Fibroblast of lung (primary cell): ENCODE measurements around the gene BGLAP. TPM values are rescaled to one million over a fixed set of nuclear protein-coding genes. Genes with fewer than 3 reads are reported as not detected.

Source experiments
- DNase-seq, 2 donors: peaks; one replicate each; pipeline versions ENCODE4 v3.0.0 to v3.0.0-alpha.2; 2010; ENCODE audit warnings: low read depth in 2 of 2
- H2AFZ ChIP-seq: 2 replicates; pipeline ENCODE4 v1.5.1; 2012; ENCODE audit warnings: low read length, control low read depth, inconsistent platforms
- H3K27ac ChIP-seq: 2 replicates; pipeline ENCODE4 v1.5.1; 2011; ENCODE audit warnings: low read length, control low read depth; ENCODE audit not compliant: insufficient read depth
- H3K27me3 ChIP-seq: 2 replicates; pipeline ENCODE4 v1.5.1; 2011; ENCODE audit warnings: mild to moderate bottlenecking, low read length; ENCODE audit not compliant: control insufficient read depth, insufficient read depth
- H3K36me3 ChIP-seq: 2 replicates; pipeline ENCODE4 v1.5.1; 2011; ENCODE audit warnings: low read length; ENCODE audit not compliant: control insufficient read depth, insufficient read depth
- H3K4me1 ChIP-seq: 2 replicates; pipeline ENCODE4 v1.5.1; 2011; ENCODE audit warnings: low read length; ENCODE audit not compliant: control insufficient read depth, insufficient read depth; ENCODE audit errors: extremely low read depth
- H3K4me2 ChIP-seq: 2 replicates; pipeline ENCODE4 v1.5.1; 2011; ENCODE audit warnings: low read length, control low read depth; ENCODE audit not compliant: insufficient read depth; ENCODE audit errors: extremely low read depth
- H3K4me3 ChIP-seq, 4 experiments: fragments of 200-600 bp in 1 of 4; sonication (generic) in 1 of 4; replicated peaks in 1 of 4; 2 replicates each; pipeline ENCODE4 v1.5.1; 2011 to 2016; ENCODE audit warnings: low read length in 4 of 4, low read depth in 3 of 4, mild to moderate bottlenecking in 3 of 4, control low read depth in 2 of 4, inconsistent platforms in 1 of 4, mixed read lengths in 1 of 4; ENCODE audit not compliant: insufficient read depth in 1 of 4; ENCODE audit errors: control extremely low read depth in 1 of 4
- H3K79me2 ChIP-seq: 2 replicates; pipeline ENCODE4 v1.5.1; 2012; ENCODE audit warnings: mild to moderate bottlenecking, low read length, inconsistent platforms; ENCODE audit not compliant: control insufficient read depth, insufficient read depth
- H3K9ac ChIP-seq: 2 replicates; pipeline ENCODE4 v1.5.1; 2011; ENCODE audit warnings: mild to moderate bottlenecking, low read length, control low read depth; ENCODE audit not compliant: insufficient read depth
- H3K9me3 ChIP-seq: 2 replicates; pipeline ENCODE4 v1.5.1; 2012; ENCODE audit warnings: low read depth, low read length; ENCODE audit not compliant: control insufficient read depth, insufficient read depth
- H4K20me1 ChIP-seq: 2 replicates; pipeline ENCODE4 v1.5.1; 2011; ENCODE audit warnings: low read length; ENCODE audit not compliant: control insufficient read depth, insufficient read depth; ENCODE audit errors: extremely low read depth
- CTCF ChIP-seq, 2 donors: IDR thresholded peaks in 1 of 2; conservative IDR thresholded peaks in 1 of 2; 1 replicate in 1 of 2; 2 replicates in 1 of 2; pipeline ENCODE4 v1.5.1; 2011 to 2012; ENCODE audit warnings: low read length in 2 of 2, control low read depth in 1 of 2, inconsistent platforms in 1 of 2, low read depth in 1 of 2, mild to moderate bottlenecking in 1 of 2
- EZH2 ChIP-seq: IDR thresholded peaks from 2 replicates; pipeline ENCODE4 v1.5.1; 2012; ENCODE audit warnings: low read length, control low read depth, mild to moderate bottlenecking; ENCODE audit errors: missing control alignments
- polyA plus RNA-seq, 2 donors: library from polyadenylated mRNA; depleted of rRNA in 1 of 2; stranded (reverse) in 1 of 2; unstranded in 1 of 2; fragments of >200 nt; gene quantifications; 2 replicates each; pipeline ENCODE4 v1.2.1, GENCODE V29; 2011 to 2012; ENCODE audit warnings: missing spikeins in 1 of 2
- total RNA-seq: library from RNA; depleted of rRNA; stranded (reverse); fragments of >200 nt; gene quantifications from 2 replicates; pipeline ENCODE4 v1.2.1, GENCODE V29; 2014

BGLAP gene
- total and polyA plus RNA-seq, 2 donors (not counting 1 experiment from before 2014, with no cell fraction given): 0.34 to 0.50 TPM

- H3K9ac ChIP-seq: no peak overlapping the region
- H4K20me1 ChIP-seq: peaks cover 2% of the 10 kb centered on the region
- no peak overlapping the region for H3K4me2 ChIP-seq
- peaks cover 7% of the 10 kb centered on the region for H3K36me3 ChIP-seq
- no peak for TF ChIP-seq CTCF (conservative IDR thresholded peaks at IDR 0.05 in 1 of 2, IDR thresholded peaks at IDR 0.05 in 1 of 2; ENCODE audit: low read depth in 1 of 2, low read length in 2 of 2)
- TF ChIP-seq EZH2: no peak
- H3K4me3 ChIP-seq: no peak overlapping the region
- no peak overlapping the region for H2AFZ ChIP-seq
- H3K27ac ChIP-seq: no peak overlapping the region
- H3K4me1 ChIP-seq: peaks cover 5% of the 10 kb centered on the region
- no peaks in the 10 kb centered on the region for H3K27me3 ChIP-seq
- H3K79me2 ChIP-seq: peaks cover 25% of the 10 kb centered on the region
- H3K9me3 ChIP-seq: no peaks in the 10 kb centered on the region
- DNase-seq: no peak
These were observed 42.8 kb downstream of the BGLAP start for GRCh38 chr1:156284757-156285156.

GRCh38 chr1:156285437-156285836 is 43.5 kb downstream of the BGLAP start:
- no peaks in the 10 kb centered on the region for H3K27me3 ChIP-seq
- no peak overlapping the region for H3K9ac ChIP-seq
- H2AFZ ChIP-seq: no peak overlapping the region
- no peak overlapping the region for H3K27ac ChIP-seq
- H3K36me3 ChIP-seq: peaks cover 7% of the 10 kb centered on the region
- H3K79me2 ChIP-seq: peaks cover 18% of the 10 kb centered on the region
- no peak for TF ChIP-seq CTCF (conservative IDR thresholded peaks at IDR 0.05 in 1 of 2, IDR thresholded peaks at IDR 0.05 in 1 of 2; ENCODE audit: low read depth in 1 of 2, low read length in 2 of 2)
- TF ChIP-seq EZH2: no peak
- H3K9me3 ChIP-seq: no peaks in the 10 kb centered on the region
- peaks cover 2% of the 10 kb centered on the region for H4K20me1 ChIP-seq
- peaks cover 5% of the 10 kb centered on the region for H3K4me1 ChIP-seq
- H3K4me3 ChIP-seq: no peak overlapping the region
- no peak overlapping the region for H3K4me2 ChIP-seq
- DNase-seq: no peak

- no peaks in the 10 kb centered on the region for H3K9me3 ChIP-seq
- peaks cover under 1% of the 10 kb centered on the region for H4K20me1 ChIP-seq
- H3K4me3 ChIP-seq: no peak overlapping the region
- no peak overlapping the region for H3K4me2 ChIP-seq
- peaks cover 12% of the 10 kb centered on the region for H3K79me2 ChIP-seq
- H3K27ac ChIP-seq: no peak overlapping the region
- no peak overlapping the region for H2AFZ ChIP-seq
- H3K27me3 ChIP-seq: no peaks in the 10 kb centered on the region
- no peak overlapping the region for H3K9ac ChIP-seq
- peaks cover 3% of the 10 kb centered on the region for H3K4me1 ChIP-seq
- no peak for TF ChIP-seq CTCF (conservative IDR thresholded peaks at IDR 0.05 in 1 of 2, IDR thresholded peaks at IDR 0.05 in 1 of 2; ENCODE audit: low read depth in 1 of 2, low read length in 2 of 2)
- TF ChIP-seq EZH2: no peak
- peaks cover 7% of the 10 kb centered on the region for H3K36me3 ChIP-seq
- DNase-seq: no peak
These were observed 44.1 kb downstream of the BGLAP start for GRCh38 chr1:156286061-156286460.
